ENCODE measurements around the gene CHD9.

DNA sequence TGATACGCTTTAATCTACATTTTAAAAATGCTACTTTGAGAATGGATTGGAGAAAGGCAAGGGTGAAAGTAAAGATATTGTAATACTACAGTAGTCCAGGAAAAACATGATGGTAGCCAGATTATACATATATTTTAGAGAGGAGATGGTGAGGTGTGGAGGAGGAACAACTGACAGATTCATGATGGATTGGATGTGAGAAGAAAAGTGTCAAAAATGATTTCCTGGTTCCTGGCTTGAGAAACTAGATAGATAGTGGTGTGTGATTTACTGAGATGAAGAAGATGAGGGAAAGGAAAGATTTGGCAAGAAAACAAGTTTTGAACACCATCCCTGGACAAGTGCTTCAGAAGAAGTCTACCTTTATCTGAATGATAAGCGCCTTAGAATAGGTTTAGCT lies 80.5 kb downstream of the CHD9 start:
- TF ChIP-seq, protein P1, sequence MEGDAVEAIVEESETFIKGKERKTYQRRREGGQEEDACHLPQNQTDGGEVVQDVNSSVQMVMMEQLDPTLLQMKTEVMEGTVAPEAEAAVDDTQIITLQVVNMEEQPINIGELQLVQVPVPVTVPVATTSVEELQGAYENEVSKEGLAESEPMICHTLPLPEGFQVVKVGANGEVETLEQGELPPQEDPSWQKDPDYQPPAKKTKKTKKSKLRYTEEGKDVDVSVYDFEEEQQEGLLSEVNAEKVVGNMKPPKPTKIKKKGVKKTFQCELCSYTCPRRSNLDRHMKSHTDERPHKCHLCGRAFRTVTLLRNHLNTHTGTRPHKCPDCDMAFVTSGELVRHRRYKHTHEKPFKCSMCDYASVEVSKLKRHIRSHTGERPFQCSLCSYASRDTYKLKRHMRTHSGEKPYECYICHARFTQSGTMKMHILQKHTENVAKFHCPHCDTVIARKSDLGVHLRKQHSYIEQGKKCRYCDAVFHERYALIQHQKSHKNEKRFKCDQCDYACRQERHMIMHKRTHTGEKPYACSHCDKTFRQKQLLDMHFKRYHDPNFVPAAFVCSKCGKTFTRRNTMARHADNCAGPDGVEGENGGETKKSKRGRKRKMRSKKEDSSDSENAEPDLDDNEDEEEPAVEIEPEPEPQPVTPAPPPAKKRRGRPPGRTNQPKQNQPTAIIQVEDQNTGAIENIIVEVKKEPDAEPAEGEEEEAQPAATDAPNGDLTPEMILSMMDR (IDR thresholded peaks at IDR 0.05): no peak
- no peak for TF ChIP-seq POLR2AphosphoS5 (IDR thresholded peaks at IDR 0.05)
